Measurements from ENCODE around the gene VAMP8. TPM values are rescaled to one million over a fixed set of nuclear protein-coding genes. Genes with fewer than 3 reads are reported as not detected.

The VAMP8 gene
- total RNA-seq, 4 donors from 2014 or later, result 23.3 to 48.7 (median 46.1) TPM

GRCh38 chr2:85593023-85593422 lies 15.6 kb downstream of the VAMP8 start:
- no peak for DNase-seq (ENCODE audit: low spot score)
- ATAC-seq (ENCODE audit: low FRiP score), result no peak
- no peak for TF ChIP-seq CTCF (IDR thresholded peaks at IDR 0.05)

GRCh38 chr2:85594715-85595300 lies 17.4 kb downstream of the VAMP8 start:
- no peak for TF ChIP-seq CTCF (IDR thresholded peaks at IDR 0.05)
- peak; percentile 1 for ATAC-seq (ENCODE audit: low FRiP score)
- DNase-seq (ENCODE audit: low spot score), result no peak

- DNase-seq (ENCODE audit: low spot score) (peak; percentile 75), ATAC-seq (ENCODE audit: low FRiP score) (peak; percentile 97)
- TF ChIP-seq CTCF (IDR thresholded peaks at IDR 0.05), result no peak
Measured at GRCh38 chr2:85595301-85596025, 18.1 kb downstream of the VAMP8 start, which contains the start of gene RNF181. RNF181 (plus strand) TSS chr2:85595745; CDS start chr2:85595764, 19 bp downstream.

GRCh38 chr2:85596026-85596333 lies 18.6 kb downstream of the VAMP8 start:
- ATAC-seq (ENCODE audit: low FRiP score) (peak; percentile 6), DNase-seq (ENCODE audit: low spot score) (no peak)
- TF ChIP-seq CTCF (IDR thresholded peaks at IDR 0.05), result no peak

GRCh38 chr2:85596486-85597143 lies 19.2 kb downstream of the VAMP8 start:
- DNase-seq (ENCODE audit: low spot score), result no peak
- ATAC-seq (ENCODE audit: low FRiP score), result no peak
- no peak for TF ChIP-seq CTCF (IDR thresholded peaks at IDR 0.05)

- ATAC-seq (ENCODE audit: low FRiP score) (no peak), DNase-seq (ENCODE audit: low spot score) (no peak)
- no peak for TF ChIP-seq CTCF (IDR thresholded peaks at IDR 0.05)
Measured at GRCh38 chr2:85597241-85597640, 19.9 kb downstream of the VAMP8 start.

Measured in omental fat pad (tissue), 4 donors.